Measurements from ENCODE around the gene AHDC1. TPM values are rescaled to one million over a fixed set of nuclear protein-coding genes. Genes with fewer than 3 reads are reported as not detected.
A peak's percentile ranks its signal among the peaks of the same experiment; 100 is the strongest.

AHDC1 gene
- total RNA-seq, 1 donor from 2014 or later = 10.8 TPM

DNA sequence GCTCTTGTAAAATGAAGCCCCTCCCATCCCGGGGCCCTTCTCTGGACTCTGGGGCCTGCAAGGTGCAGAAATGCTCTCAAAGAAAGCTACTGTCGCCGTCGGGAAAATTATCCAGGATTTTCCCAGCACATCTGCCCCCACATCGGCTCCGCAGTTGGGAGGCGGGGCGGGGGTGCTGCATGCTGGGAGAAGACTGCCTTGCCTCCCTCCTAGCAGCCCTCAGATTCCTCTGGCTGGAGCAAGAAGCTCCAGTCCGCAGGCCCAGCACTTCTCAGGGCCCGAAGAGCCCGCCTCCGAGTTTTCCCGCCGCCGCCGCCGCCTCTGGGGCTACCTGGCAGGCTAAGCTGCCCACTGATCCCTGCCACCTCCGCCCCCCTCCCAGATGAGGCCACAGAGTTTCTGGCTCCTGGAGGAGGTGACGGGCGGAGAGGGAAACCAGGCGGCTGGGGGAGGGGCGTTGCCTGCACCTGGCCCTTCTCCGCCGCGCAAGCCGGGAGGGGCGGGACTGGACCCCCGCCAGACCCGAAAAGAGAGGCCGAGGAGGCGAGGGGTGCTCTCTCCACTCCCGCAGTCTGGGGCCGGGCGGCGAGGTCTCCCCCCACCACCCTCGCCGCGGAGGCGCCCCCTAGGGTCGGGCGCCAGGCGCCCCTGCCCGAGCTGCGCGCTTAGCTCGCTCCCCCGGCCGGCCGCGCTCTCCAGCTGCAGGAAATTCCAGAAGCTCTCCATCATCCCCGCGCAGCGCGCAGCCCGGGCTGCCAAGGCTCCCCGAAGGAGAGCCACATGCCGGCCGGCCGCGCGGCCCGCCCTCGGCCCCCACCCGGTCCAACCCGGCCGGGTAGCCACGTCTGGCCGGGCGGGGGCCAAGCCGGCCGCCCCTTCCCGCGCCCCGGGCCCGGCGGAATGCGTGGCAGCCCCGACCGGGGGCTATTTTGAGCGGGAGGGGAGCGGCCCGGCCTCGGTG, 28.8 kb downstream of the AHDC1 start:
- H3K4me3 ChIP-seq (ENCODE audit: low read depth, low read length) = peak overlapping the region; percentile 48
- TF ChIP-seq, protein P1, sequence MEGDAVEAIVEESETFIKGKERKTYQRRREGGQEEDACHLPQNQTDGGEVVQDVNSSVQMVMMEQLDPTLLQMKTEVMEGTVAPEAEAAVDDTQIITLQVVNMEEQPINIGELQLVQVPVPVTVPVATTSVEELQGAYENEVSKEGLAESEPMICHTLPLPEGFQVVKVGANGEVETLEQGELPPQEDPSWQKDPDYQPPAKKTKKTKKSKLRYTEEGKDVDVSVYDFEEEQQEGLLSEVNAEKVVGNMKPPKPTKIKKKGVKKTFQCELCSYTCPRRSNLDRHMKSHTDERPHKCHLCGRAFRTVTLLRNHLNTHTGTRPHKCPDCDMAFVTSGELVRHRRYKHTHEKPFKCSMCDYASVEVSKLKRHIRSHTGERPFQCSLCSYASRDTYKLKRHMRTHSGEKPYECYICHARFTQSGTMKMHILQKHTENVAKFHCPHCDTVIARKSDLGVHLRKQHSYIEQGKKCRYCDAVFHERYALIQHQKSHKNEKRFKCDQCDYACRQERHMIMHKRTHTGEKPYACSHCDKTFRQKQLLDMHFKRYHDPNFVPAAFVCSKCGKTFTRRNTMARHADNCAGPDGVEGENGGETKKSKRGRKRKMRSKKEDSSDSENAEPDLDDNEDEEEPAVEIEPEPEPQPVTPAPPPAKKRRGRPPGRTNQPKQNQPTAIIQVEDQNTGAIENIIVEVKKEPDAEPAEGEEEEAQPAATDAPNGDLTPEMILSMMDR (conservative IDR thresholded peaks at IDR 0.05; ENCODE audit: low read depth, low read length) = peak; percentile 25
- DNase-seq (ENCODE audit: low read depth) = no peak

- TF ChIP-seq, protein P1 (conservative IDR thresholded peaks at IDR 0.05; ENCODE audit: low read depth, low read length) = no peak
- H3K4me3 ChIP-seq (ENCODE audit: low read depth, low read length) = no peak overlapping the region
- DNase-seq (ENCODE audit: low read depth) = no peak
These were observed 29.8 kb downstream of the AHDC1 start for GRCh38 chr1:27574001-27574781.

- no peak overlapping the region for H3K4me3 ChIP-seq (ENCODE audit: low read depth, low read length)
- no peak for DNase-seq (ENCODE audit: low read depth)
- TF ChIP-seq, protein P1 (conservative IDR thresholded peaks at IDR 0.05; ENCODE audit: low read depth, low read length) = no peak
These were observed 31.1 kb downstream of the AHDC1 start for GRCh38 chr1:27572679-27573426.

- no peak for DNase-seq (ENCODE audit: low read depth)
- TF ChIP-seq, protein P1 (conservative IDR thresholded peaks at IDR 0.05; ENCODE audit: low read depth, low read length) = no peak
These were observed 31.8 kb downstream of the AHDC1 start for GRCh38 chr1:27572019-27572678.

DNA sequence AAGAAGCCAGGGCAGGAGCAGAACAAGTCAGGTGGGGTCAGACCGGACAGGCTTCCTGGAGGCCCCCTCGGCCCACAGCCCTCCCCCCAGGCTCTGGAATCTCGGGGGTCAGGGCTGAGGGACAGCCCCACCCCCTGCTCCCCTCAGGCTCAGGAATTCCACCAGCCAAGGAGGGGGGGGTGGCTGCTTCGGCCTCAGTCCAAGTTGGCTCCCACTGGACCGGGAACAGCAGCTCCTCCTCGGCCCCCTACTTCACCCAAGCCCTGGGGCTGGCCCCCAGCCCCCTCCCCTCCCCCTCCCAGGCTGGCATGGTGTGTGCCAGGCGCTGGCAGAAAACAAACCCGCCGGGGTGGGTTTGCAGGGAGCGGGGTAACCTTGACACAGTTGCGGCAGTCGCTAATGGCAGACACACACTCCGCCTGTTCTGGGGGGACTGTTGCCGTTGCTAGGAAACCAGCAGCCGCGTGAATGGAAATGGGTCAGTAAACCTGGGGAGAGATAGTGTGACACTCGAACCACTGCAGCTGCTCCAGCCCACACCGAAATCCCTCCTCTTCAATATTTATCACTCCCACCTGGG, 32.4 kb downstream of the AHDC1 start:
- TF ChIP-seq, protein P1 (conservative IDR thresholded peaks at IDR 0.05; ENCODE audit: low read depth, low read length) = no peak
- DNase-seq (ENCODE audit: low read depth) = no peak
- no peak overlapping the region for H3K4me3 ChIP-seq (ENCODE audit: low read depth, low read length)

More at GRCh38 chr1:27572019-27572678, 31.8 kb downstream of the AHDC1 start:
- no peak overlapping the region for H3K4me3 ChIP-seq (ENCODE audit: low read depth, low read length)

DNA sequence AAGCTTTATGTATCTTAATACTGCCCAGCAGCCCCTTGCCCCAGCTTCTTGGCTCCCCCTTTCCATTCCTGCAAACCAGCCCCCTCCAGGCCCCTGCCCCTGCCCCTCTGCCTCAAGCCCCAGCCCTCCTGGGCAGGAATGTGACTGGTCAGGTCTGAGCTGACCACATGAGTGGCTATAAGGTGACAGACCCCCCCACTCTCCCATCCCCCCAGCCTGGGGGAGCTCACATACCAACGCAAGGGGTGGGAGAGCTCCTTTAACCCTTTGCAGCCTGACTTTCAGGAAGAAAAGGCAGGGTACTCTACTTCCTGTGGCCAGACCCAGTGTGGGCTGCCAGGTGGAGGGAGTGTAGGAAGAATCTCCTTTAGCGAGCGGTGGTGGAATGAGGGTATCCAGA, 33.2 kb downstream of the AHDC1 start:
- DNase-seq (ENCODE audit: low read depth) = no peak
- H3K4me3 ChIP-seq (ENCODE audit: low read depth, low read length) = no peak overlapping the region
- TF ChIP-seq, protein P1 (conservative IDR thresholded peaks at IDR 0.05; ENCODE audit: low read depth, low read length) = no peak
